Mucosa of descending colon (tissue), 3 donors: ENCODE data around the gene PACRG. TPM values are rescaled to one million over a fixed set of nuclear protein-coding genes. Genes with fewer than 3 reads are reported as not detected.

Source experiments
- ATAC-seq: fragments of 200-7000 bp; cut with Tn5 transposase; one replicate; pipeline ENCODE4 v1.9.1; 2020; ENCODE audit warnings: mild to moderate bottlenecking, moderate library complexity
- DNase-seq, 3 donors: peaks; one replicate each; pipeline ENCODE4 v3.0.0-alpha.2; 2020
- H3K36me3 ChIP-seq: fragments of 200-600 bp; one replicate; pipeline ENCODE4 v1.8.0; 2021; ENCODE audit warnings: low read depth, mild to moderate bottlenecking
- H3K4me1 ChIP-seq: fragments of 200-600 bp; one replicate; pipeline ENCODE4 v1.8.0; 2021; ENCODE audit warnings: low read depth, mild to moderate bottlenecking
- H3K4me3 ChIP-seq: fragments of 200-600 bp; one replicate; pipeline ENCODE4 v1.8.0; 2021; ENCODE audit warnings: mild to moderate bottlenecking
- H3K9me3 ChIP-seq: fragments of 200-600 bp; one replicate; pipeline ENCODE4 v1.8.0; 2021; ENCODE audit warnings: mild to moderate bottlenecking
- intact Hi-C, 2 donors: fragments of 100-400 bp; cut with DNase I in 1 of 2; cut with micrococcal nuclease in 1 of 2; formaldehyde crosslinking; loops; one replicate each; pipeline versions ENCODE4 v1.11.0 to v1.11.1; 2022; cut with DNase I, micrococcal nuclease
- total RNA-seq, 3 donors: library from RNA; stranded (reverse); fragmentation: NEBNext Ultra II Directional in 2 of 3; extraction: Animal tissue kit (Norgen Biotek cat#: 25700) in 2 of 3; gene quantifications; one replicate each; pipeline versions ENCODE4 v1.2.1 to v1.2.4, GENCODE V29; 2021 to 2023
- TF ChIP-seq, protein P1 (sequence below): fragments of 200-600 bp; IDR thresholded peaks from one replicate; pipeline ENCODE4 v1.8.0; 2022; ENCODE audit warnings: antibody characterized with exemption, mild to moderate bottlenecking
- donor health status: DM: no; HTN: no; CAD: no; lungs with moderate emphysema.
- donor health status: DM: no; HTN: no; CAD: no.
- donor health status: DM: no; HTN: yes; CAD: no.

Gene PACRG
- total RNA-seq, 3 donors from 2014 or later = 1.1 to 1.5 (median 1.3) TPM

DNA sequence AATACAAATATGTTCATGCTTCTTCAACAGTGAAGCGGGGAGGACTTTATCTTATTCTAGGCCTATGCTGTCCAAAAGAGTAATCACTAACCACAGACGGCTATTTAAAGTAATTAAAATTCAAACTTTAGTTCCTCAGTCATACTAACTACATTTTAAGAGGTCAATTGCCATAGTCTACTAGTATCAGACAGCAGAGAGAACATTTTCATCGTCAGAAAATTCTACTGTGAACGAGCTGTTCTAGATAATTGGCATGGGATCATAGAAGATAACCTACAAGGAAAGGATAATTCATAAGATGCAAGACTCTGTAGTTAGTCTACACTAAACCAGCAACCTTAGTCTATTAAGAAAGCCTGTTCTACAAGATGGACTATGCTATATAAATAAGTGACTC lies 44.6 kb upstream of the PACRG start:
- DNase-seq = no peak
- Histone ChIP-seq H3K36me3 (no peaks in the 10 kb centered on the region), H3K4me1 (no peaks in the 10 kb centered on the region), H3K9me3 (no peaks in the 10 kb centered on the region), H3K4me3 (no peak overlapping the region)
- no peak for ATAC-seq
- TF ChIP-seq, protein P1, sequence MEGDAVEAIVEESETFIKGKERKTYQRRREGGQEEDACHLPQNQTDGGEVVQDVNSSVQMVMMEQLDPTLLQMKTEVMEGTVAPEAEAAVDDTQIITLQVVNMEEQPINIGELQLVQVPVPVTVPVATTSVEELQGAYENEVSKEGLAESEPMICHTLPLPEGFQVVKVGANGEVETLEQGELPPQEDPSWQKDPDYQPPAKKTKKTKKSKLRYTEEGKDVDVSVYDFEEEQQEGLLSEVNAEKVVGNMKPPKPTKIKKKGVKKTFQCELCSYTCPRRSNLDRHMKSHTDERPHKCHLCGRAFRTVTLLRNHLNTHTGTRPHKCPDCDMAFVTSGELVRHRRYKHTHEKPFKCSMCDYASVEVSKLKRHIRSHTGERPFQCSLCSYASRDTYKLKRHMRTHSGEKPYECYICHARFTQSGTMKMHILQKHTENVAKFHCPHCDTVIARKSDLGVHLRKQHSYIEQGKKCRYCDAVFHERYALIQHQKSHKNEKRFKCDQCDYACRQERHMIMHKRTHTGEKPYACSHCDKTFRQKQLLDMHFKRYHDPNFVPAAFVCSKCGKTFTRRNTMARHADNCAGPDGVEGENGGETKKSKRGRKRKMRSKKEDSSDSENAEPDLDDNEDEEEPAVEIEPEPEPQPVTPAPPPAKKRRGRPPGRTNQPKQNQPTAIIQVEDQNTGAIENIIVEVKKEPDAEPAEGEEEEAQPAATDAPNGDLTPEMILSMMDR = no peak
- intact Hi-C loops = no loop called here

DNA sequence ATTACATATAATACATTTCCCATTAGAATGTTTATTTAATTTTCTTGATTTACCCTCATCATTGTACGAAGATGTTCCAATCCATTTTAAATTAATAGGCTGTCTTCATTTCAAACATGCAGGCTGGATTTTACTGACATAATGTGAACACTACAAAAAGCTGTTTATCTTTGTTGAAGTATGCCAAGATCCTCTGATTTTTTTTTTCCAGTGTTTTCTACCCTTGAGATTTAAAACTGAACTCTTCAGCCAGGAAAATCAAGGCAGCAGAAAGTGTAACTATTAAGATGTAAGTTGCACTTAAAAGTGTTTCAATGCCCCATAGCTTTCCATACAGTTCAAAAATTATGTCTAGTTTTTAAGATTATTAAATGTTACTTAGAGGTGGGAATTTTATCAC lies 43.7 kb upstream of the PACRG start:
- no peaks in the 10 kb centered on the region for H3K36me3 ChIP-seq
- H3K4me1 ChIP-seq = no peaks in the 10 kb centered on the region
- intact Hi-C loops = no loop called here
- no peaks in the 10 kb centered on the region for H3K9me3 ChIP-seq
- ATAC-seq = no peak
- DNase-seq = no peak
- TF ChIP-seq, protein P1 = no peak
- H3K4me3 ChIP-seq = no peak overlapping the region

DNA sequence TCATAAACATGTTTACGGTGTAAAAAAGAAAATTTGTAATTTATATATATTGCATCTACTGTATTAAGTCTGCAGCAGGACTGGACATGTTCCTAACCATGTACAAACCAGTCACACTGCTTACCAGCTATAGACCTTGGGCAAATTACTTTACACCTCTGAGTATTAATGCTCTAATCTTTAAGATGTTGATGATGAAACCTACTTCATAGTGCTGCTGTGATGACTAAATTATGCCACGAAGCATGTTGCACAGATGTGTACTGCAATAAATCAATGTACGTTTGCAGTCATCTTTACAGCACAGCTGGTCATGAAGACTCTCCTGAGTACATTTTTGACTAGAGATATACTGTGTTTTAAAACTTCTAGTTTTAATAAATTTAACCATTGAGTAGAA lies 42.8 kb upstream of the PACRG start:
- no peak for DNase-seq
- ATAC-seq = no peak
- no peaks in the 10 kb centered on the region for H3K36me3 ChIP-seq
- H3K4me1 ChIP-seq = no peaks in the 10 kb centered on the region
- H3K4me3 ChIP-seq = no peak overlapping the region
- no peaks in the 10 kb centered on the region for H3K9me3 ChIP-seq
- TF ChIP-seq, protein P1 = no peak
- intact Hi-C loops = no loop called here

DNA sequence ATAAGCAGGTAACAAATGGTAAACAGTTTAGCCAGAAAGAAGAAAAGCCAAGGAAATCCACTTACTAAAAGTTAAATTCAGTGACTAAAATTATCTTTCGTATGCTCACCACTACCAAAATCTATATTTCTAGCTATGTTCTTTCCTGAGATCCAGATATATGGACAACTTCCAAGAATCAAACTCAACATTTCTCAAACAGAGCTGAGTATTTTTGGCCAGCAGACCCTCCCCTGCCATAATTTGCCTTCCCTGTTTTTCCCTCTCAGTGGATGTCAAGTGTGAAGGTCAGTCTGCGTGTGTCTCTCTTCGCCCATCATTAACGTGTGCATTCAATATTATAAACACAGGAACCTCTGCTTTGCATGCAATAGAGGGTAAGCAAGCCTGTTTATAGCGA lies 42.2 kb upstream of the PACRG start:
- ATAC-seq = no peak
- H3K36me3 ChIP-seq = no peaks in the 10 kb centered on the region
- H3K4me3 ChIP-seq = no peak overlapping the region
- intact Hi-C loops = no loop called here
- DNase-seq = no peak
- H3K4me1 ChIP-seq = no peaks in the 10 kb centered on the region
- TF ChIP-seq, protein P1 = no peak
- no peaks in the 10 kb centered on the region for H3K9me3 ChIP-seq

DNA sequence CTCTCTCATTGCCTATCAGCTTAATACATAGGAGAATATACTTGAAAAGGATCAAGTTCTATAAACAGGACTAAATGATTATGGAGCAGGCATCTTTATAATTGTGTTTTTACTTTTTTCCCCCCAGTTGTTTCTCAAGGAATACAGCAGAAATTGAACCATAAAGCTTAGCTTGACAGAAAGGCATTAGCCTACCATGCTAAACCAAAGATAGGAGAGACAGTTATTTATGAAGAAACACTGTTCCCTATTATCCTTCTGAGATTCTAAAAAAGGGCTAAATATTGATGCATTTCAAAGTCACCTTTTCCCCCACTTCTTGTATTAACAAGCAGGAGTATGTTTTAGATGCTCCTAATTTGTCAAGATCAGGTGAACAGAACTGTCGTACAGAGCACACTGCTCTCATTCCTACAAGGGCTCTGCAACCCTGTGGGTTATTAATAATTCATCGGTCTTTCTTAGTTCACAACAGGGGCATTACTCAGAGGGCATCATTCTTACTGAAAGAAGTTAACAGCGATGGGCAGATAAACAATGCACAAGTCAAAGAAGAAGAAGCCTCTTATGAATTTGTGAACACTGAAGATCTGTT lies 38.9 kb upstream of the PACRG start:
- ATAC-seq = no peak

More for the DNA sequence above, 38.9 kb upstream of the PACRG start:
- Histone ChIP-seq H3K36me3 (no peaks in the 10 kb centered on the region), H3K9me3 (no peaks in the 10 kb centered on the region), H3K4me3 (no peak overlapping the region), H3K4me1 (no peaks in the 10 kb centered on the region)
- DNase-seq = no peak
- TF ChIP-seq, protein P1 = no peak
- intact Hi-C loops = no loop called here
